Lower lobe of right lung (tissue), 2 donors: ENCODE measurements around the gene EIF3L. TPM values are rescaled to one million over a fixed set of nuclear protein-coding genes. Genes with fewer than 3 reads are reported as not detected.
A peak's percentile ranks its signal among the peaks of the same experiment; 100 is the strongest.

Experiments
- ATAC-seq, 2 donors: fragments of 200-7000 bp; cut with Tn5 transposase; one replicate each; pipeline ENCODE4 v1.9.1; 2020 to 2022; ENCODE audit warnings: mild to moderate bottlenecking in 2 of 2, moderate library complexity in 2 of 2
- DNase-seq: peaks from one replicate; pipeline ENCODE4 v3.0.0-alpha.2; 2020
- H3K27ac ChIP-seq: fragments of 200-600 bp; one replicate; pipeline ENCODE4 v1.8.0; 2022
- H3K27me3 ChIP-seq: fragments of 200-600 bp; one replicate; pipeline ENCODE4 v1.8.0; 2022; ENCODE audit warnings: low read depth
- H3K36me3 ChIP-seq: fragments of 200-600 bp; one replicate; pipeline ENCODE4 v1.8.0; 2022; ENCODE audit warnings: mild to moderate bottlenecking
- H3K4me1 ChIP-seq: fragments of 200-600 bp; one replicate; pipeline ENCODE4 v1.8.0; 2022
- H3K4me3 ChIP-seq: fragments of 200-600 bp; one replicate; pipeline ENCODE4 v1.8.0; 2022; ENCODE audit warnings: mild to moderate bottlenecking
- H3K9me3 ChIP-seq: fragments of 200-600 bp; one replicate; pipeline ENCODE4 v1.8.0; 2022
- intact Hi-C: fragments of 100-400 bp; cut with DNase I; formaldehyde crosslinking; loops from one replicate; pipeline ENCODE4 v1.11.0; 2022
- total RNA-seq: library from RNA; stranded (reverse); fragmentation: NEBNext Ultra II Directional; extraction: Animal tissue kit (Norgen Biotek cat#: 25700); gene quantifications from one replicate; pipeline ENCODE4 v1.2.1, GENCODE V29; 2021
- TF ChIP-seq, protein P1 (sequence below): fragments of 200-600 bp; IDR thresholded peaks from one replicate; pipeline ENCODE4 v1.8.0; 2022; ENCODE audit warnings: antibody characterized with exemption, mild to moderate bottlenecking
- donor health status: DM: no; HTN: yes; CAD: no; lungs with severe emphysema.

EIF3L gene
- total RNA-seq, 1 donor from 2014 or later = 385 TPM

DNA sequence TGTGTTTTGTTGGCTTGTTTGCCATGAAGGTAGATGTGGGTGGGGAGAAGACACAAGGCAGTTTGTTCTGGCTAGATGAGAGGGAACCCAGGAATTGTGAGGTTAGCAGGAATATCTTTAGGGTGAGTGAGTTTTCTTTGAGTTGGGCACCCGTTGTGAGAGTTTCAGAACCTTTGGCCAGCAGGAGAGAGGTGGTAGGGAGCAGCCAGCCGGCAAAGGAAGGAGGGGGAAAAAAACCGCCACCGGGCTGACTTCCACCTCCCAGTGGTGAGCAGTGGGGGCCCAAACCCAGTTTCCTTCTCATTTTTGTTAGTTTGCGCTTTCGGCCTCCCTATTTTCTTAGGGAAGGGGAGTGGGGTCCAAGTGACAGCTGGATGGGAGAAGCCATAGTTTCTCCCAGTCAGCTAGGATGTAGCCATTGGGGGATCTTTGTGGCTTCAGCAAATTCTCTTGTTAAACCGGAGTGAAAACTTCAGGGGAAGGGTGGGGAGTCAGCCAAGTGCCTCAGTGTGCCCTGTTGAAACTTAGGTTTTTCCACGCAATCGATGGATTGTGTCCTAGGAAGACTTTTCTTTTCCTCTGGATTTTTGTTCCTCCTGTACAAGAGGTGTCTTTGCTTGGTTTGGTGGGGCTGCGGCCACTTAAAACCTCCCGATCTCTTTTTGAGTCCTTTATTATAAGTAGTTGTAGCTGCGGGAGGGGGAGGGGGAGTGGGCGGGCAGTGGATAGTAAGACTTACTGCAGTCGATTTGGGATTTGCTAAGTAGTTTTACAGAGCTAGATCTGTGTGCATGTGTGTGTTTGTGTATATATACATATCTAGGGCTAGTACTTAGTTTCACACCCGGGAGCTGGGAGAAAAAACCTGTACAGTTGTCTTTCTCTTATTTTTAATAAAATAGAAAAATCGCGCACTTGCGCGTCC lies 42.5 kb upstream of the EIF3L start:
- H3K4me1 ChIP-seq = peaks cover 55% of the 10 kb centered on the region
- no peaks in the 10 kb centered on the region for H3K36me3 ChIP-seq
- H3K4me3 ChIP-seq = peak overlapping the region; percentile 72
- no peaks in the 10 kb centered on the region for H3K27me3 ChIP-seq
- ATAC-seq (no peak), DNase-seq (peak; percentile 62)
- H3K27ac ChIP-seq = peak overlapping the region; percentile 91
- no peaks in the 10 kb centered on the region for H3K9me3 ChIP-seq
- intact Hi-C loops = no loop called here
- TF ChIP-seq, protein P1, sequence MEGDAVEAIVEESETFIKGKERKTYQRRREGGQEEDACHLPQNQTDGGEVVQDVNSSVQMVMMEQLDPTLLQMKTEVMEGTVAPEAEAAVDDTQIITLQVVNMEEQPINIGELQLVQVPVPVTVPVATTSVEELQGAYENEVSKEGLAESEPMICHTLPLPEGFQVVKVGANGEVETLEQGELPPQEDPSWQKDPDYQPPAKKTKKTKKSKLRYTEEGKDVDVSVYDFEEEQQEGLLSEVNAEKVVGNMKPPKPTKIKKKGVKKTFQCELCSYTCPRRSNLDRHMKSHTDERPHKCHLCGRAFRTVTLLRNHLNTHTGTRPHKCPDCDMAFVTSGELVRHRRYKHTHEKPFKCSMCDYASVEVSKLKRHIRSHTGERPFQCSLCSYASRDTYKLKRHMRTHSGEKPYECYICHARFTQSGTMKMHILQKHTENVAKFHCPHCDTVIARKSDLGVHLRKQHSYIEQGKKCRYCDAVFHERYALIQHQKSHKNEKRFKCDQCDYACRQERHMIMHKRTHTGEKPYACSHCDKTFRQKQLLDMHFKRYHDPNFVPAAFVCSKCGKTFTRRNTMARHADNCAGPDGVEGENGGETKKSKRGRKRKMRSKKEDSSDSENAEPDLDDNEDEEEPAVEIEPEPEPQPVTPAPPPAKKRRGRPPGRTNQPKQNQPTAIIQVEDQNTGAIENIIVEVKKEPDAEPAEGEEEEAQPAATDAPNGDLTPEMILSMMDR = no peak

DNA sequence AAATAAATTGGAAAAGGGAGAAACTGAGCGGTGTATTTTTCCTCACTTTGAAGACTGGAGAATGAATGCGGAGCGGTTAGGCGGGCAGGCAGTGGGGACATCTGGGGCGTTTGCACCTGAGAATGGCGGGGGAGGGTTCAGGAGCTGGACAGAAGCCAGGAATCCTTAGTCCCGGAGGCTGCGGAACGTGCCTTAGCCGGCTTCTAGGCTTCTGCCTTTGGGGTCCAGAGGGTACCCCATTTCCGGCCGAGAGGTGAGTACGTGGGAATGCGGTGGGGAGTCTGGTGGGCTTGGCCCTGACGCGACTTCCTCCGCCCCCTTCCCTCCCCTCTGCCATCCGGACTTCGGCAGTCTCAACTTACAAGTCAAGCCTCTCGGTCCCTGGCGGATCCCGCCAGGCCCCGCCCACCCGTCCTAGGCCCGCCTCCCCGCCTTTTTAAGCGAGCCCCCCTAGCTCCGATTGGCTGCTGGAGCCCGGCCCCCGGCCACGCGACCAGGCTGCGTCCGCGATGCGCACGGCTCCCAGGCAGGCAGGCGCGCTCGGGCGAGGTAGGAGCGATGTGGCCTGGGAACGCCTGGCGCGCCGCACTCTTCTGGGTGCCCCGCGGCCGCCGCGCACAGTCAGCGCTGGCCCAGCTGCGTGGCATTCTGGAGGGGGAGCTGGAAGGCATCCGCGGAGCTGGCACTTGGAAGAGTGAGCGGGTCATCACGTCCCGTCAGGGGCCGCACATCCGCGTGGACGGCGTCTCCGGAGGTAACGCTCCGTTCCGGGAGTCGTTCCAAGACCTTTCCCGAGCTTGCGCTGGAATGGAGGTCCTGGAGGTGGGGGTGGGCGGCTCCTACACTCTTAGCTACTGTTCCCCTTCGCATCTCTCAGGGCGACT lies 41.6 kb upstream of the EIF3L start, which contains the start of gene GCAT:
GCAT (plus strand) TSS at position 525 of the 884 bp plus-strand sequence; CDS start at position 559, 34 bp downstream.
- intact Hi-C loops = no loop called here
- TF ChIP-seq, protein P1 = no peak
- Histone ChIP-seq H3K27me3 (no peaks in the 10 kb centered on the region), H3K9me3 (no peaks in the 10 kb centered on the region), H3K27ac (peak within 1 kb of the TSS; percentile 91), H3K36me3 (no peaks in the 10 kb centered on the region), H3K4me1 (peaks cover 47% of the 10 kb centered on the region), H3K4me3 (peak within 1 kb of the TSS; percentile 72)
- ATAC-seq (peak; percentile 93), DNase-seq (peak; percentile 96)

DNA sequence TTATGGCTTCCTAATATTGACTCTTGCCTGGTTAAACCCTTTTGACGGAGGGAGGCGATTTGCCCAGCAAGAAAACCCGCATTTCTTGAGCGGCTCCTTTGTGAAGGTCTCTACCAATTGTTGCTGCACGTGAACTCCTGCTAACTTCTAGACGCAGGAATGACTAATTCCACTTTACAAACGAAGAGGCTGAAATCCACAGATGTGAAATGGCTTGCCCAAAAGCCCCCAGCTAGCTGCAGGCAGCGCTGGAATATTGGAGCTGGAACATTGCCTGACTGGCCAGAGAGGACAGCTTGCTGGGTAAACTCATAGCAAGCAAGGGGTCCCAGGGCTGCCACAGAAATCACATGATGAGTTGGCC lies 40.9 kb upstream of the EIF3L start:
- H3K4me1 ChIP-seq = peaks cover 42% of the 10 kb centered on the region
- H3K27ac ChIP-seq = peak overlapping the region; percentile 53
- ATAC-seq = no peak
- no peak for DNase-seq
- TF ChIP-seq, protein P1 = no peak
- H3K4me3 ChIP-seq = peak overlapping the region; percentile 72
- H3K9me3 ChIP-seq = no peaks in the 10 kb centered on the region
- no peaks in the 10 kb centered on the region for H3K36me3 ChIP-seq
- intact Hi-C loops = no loop called here
- no peaks in the 10 kb centered on the region for H3K27me3 ChIP-seq

DNA sequence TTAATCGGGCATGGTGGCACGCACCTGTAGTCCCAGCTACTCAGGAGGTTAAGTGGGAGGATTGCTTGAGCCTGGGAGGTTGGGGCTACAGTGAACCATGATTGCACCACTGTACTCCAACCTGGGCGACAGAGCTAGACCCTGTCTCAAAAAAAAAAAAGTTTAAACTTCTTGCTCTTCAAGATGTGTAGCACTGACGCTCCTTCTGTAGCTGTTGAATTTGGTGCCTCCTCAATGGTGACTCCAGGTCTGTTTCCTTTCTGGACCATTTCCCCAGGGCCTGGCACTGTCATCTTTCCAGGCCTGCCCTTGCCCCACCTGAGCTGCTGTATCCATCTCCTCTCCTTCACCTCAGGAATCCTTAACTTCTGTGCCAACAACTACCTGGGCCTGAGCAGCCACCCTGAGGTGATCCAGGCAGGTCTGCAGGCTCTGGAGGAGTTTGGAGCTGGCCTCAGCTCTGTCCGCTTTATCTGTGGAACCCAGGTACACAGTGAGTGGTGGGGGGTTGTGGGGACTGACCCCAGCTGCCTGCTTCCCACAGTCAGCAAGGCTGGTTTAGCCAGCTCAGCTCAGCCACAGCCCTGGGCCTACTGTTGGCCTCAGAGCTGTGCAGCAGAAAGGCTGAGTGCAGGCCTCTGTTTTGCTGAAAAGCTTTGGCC lies 39.4 kb upstream of the EIF3L start:
- DNase-seq (no peak), ATAC-seq (no peak)
- no peaks in the 10 kb centered on the region for H3K9me3 ChIP-seq
- no peaks in the 10 kb centered on the region for H3K27me3 ChIP-seq
- intact Hi-C loops = loop anchor here (10.0 kb wide), 1 partner anchor 55 kb away; no protein-coding TSS in a partner anchor
- no peak overlapping the region for H3K4me3 ChIP-seq
- no peak overlapping the region for H3K27ac ChIP-seq
- no peaks in the 10 kb centered on the region for H3K36me3 ChIP-seq
- H3K4me1 ChIP-seq = peaks cover 36% of the 10 kb centered on the region
- TF ChIP-seq, protein P1 = no peak

DNA sequence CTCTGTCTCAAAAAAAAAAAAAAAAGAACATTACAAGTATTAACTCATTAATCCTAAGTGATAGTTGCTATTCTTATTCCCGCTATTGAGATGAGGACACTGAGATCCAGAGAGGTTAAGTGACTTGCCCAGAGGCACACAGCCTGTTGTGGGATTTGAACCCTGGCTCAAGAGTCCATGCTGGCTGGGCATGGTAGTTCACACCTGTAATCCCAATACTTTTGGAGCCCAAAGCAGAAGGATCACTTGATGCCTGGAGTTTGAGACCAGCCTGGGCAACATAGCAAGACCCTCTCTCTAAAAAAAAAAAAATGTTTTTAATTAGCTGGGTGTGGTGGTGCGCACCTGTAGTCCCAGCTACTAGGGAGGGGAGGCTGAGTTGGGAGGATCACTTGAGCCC lies 37.4 kb upstream of the EIF3L start:
- no peaks in the 10 kb centered on the region for H3K27me3 ChIP-seq
- ATAC-seq = no peak
- intact Hi-C loops = loop anchor here (10.0 kb wide), 1 partner anchor 53 kb away; no protein-coding TSS in a partner anchor
- H3K9me3 ChIP-seq = no peaks in the 10 kb centered on the region
- TF ChIP-seq, protein P1 = no peak
- H3K27ac ChIP-seq = no peak overlapping the region
- H3K4me1 ChIP-seq = peaks cover 19% of the 10 kb centered on the region
- no peaks in the 10 kb centered on the region for H3K36me3 ChIP-seq
- DNase-seq = no peak
- no peak overlapping the region for H3K4me3 ChIP-seq
